ENCODE data around the gene AUTS2. TPM values are rescaled to one million over a fixed set of nuclear protein-coding genes. Genes with fewer than 3 reads are reported as not detected.

The AUTS2 gene
- total RNA-seq, 1 donor from 2014 or later = 71.3 TPM

DNA sequence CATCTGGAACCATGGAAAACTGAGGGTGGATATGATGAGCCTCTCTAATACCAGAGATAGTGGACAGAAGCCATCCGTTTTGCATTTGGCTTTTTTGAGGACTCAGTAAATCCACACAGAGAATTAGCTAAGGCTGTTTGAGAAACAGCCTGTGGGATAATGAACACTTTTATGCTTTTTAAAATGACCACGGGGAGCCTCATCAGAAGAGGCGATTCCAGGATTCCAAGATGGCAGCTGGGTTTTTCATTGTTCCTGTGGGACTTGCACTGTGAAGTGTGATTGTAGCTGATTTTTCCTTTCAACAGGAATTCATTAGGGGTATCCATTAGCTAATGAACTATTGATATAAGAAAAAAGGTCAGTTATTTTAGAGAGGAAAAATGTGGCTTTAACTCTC is 353.2 kb downstream of the AUTS2 start:
- no peak for DNase-seq (ENCODE audit: low spot score in 2 of 2)
- no peak for FAIRE-seq

DNA sequence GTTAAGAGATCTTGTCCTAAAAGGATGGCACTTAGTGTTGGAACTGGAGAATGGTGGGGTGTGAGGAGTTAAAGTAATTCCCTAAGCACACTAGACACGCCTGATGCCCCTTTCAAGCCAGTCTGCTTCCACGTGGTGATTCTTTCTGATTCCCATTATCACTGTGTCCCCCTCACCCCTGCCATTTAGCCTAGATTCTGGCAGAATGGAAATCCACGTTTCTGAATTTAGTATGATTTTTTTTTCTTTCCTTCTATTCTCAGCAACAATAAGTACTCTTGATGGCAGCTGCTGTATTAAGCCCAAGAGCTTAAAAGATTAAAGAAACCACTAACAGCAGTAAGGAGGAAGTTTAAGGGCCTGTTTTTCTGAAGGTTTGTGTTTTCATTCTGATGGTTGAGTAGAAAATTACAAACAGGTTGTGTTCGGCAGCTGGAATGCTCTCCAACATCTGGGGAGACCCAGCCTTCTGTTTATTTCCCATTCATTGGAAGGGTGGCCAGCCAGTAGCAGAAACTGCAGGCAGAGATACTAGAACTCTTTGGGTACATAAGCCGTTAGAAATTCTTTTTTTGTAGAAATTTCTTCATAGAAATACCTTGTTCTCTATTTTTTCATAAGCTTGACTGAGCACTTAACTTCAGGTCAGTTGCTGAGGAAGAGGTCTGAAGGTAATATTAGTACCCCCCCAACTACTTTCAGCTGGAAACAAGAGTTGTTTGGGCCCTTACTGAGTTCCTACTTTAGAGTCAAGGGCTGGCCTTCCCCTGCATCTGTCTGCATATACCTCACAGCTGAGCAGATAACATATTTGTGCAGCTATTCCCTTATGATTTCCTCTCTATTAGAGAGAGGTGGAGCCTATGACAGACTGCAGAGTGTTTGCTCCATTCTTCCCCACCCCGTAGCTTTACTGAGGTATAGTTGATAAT is 355.1 kb downstream of the AUTS2 start:
- no peak for FAIRE-seq
- no peak for DNase-seq (ENCODE audit: low spot score in 2 of 2)

DNA sequence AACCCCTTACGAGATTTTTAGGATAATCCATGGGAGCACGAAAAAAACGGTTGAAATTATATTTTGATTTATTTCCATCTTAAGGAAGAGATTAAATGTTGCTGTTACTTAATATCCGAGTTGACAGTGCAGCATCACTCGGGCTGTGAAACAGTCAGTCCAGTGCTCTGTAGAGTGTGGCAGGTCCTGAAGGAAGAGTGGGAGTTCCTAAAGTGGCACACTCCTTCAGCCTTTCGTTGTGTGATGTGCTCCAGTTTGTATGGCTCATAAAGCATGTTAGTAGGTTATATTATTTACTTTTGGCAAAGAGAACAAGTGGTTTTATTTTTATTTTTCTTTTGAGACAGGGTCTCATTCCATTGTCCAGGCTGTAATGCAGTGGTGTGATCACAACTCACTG is 358.3 kb downstream of the AUTS2 start:
- no peak for DNase-seq (ENCODE audit: low spot score in 2 of 2)
- no peak for FAIRE-seq

DNA sequence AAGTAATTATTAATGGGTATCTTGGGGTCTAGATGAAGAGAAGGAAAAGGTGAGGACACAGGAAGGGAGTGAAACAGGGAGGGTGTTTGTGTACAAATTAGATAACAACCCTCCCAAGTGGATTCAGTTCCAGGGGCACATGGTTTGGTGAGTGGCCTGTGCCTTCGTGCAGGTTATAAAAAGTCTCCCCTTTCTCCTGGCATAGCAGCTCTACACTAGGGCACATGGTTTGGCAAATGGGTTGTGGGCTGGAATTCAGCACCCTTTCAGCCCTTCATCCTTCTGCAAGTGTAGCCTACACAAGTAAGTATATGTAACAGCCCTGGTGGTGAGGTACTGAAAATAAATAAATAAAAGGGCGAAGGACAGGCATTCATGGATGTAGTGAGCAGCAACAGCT is 359.4 kb downstream of the AUTS2 start:
- FAIRE-seq (no peak), DNase-seq (ENCODE audit: low spot score in 2 of 2) (no peak)

DNA sequence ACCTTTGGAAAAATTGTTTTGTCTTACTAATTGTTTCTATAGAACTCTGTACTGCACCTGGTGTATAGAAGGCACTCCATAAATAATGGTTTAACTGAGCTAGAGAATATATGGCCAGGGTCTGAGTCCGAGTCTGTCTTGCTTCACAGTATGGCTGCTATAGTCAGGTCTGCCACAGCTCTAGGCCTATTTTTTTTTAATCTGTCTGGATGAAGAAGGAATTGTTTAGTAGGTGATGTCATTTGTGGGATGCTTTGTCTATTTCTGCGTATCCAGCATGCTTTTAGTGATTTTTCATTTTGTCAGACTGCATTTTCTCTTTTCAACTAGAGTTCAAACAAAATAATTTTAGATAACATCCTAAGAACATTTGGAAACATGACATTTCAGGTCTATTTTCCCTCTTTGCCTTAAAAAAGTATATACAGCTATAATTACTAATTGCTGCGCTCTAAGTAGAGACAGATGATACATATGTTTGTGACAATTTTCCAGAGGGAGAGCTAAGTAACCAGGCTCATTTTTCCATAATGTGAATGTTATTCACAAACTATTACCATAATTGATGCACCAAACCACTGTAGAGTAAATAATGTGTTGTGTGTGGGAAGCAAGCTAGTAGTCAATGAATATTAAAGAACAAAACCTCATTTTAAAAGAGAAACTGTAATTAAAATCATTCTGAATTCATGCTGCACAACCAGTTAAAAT is 361.7 kb downstream of the AUTS2 start:
- no peak for DNase-seq (ENCODE audit: low spot score in 2 of 2)
- FAIRE-seq = no peak

DNA sequence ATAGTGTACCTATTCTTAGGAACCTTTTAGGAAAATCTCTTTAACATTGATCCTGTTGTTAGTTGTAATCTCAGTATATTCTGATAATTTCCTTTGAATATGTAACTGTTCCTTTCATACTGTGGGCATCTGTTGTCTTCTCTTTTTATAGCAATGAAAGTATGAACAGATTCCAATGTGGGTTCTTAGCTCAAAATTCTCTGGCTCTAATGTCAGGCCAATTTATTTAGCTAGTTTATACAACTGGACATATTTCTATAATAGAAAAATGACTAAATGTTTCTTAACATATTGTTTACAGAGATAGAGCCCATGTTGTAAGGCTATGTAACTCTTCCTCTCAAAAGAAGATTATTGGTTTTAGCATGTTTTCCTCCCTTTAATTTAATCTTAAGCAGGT is 363.2 kb downstream of the AUTS2 start:
- DNase-seq (ENCODE audit: low spot score in 2 of 2) = no peak
- no peak for FAIRE-seq

DNA sequence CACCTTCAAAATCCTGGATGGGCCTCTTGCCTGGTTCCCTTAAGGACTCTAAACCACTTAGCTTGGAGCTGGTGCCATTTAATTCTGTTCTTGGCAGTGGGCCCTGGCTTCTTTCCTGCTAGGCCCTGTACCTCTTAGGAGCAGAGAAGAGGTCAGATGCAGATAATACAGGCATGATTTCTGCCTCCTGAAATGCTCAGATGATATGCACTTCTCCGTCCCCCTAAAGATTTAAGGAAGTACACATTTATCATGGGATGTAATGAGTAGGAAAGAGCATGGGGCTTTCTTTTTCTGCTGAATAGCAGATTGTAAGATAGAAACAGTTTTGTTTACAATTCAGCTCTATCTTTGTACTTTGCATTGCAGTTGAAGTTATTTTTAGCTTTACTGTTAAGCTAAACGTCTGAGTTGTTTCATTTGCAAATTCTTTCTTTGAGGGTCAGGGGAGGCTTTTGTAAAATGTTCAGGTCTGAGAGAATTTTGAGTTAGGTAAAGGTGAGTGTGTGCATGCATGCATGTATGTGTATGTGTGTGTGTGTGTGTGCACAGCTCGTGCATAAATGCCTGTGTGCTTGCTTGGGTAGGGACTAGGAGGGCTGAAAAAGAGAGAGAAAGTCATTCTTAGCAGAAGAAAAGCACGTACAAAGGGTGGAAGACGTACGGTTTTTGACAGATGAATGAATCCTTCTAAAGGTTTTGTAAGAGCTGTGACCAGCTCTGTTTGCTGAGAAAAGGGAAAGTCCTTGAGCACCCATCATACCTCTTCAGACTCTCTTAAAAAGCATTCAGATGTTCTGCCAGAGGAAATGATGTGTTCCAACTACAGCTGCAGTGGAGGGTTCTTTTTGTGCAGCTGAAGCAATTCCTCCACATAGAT is 364.2 kb downstream of the AUTS2 start:
- FAIRE-seq = no peak
- DNase-seq (ENCODE audit: low spot score in 2 of 2) = no peak

DNA sequence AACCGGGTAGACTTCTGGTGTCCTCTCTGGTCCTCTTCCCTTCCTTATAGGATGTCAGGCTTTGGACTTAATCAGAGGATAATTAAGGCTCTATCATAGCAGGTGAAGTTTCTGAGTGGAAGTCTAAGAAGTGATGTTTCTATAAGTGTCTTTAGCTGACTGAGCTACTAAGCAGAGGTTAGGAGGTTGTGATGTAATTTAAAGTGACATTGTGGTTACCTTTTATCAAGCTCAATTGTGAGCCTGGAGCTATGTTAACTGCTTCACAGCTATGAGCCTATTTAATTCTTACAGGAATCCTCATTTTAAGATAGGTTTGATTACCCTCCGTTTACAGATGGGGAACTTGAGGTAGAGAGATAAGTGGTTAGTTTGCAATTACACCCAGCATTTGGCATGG is 365.1 kb downstream of the AUTS2 start:
- FAIRE-seq = no peak
- no peak for DNase-seq (ENCODE audit: low spot score in 2 of 2)

DNA sequence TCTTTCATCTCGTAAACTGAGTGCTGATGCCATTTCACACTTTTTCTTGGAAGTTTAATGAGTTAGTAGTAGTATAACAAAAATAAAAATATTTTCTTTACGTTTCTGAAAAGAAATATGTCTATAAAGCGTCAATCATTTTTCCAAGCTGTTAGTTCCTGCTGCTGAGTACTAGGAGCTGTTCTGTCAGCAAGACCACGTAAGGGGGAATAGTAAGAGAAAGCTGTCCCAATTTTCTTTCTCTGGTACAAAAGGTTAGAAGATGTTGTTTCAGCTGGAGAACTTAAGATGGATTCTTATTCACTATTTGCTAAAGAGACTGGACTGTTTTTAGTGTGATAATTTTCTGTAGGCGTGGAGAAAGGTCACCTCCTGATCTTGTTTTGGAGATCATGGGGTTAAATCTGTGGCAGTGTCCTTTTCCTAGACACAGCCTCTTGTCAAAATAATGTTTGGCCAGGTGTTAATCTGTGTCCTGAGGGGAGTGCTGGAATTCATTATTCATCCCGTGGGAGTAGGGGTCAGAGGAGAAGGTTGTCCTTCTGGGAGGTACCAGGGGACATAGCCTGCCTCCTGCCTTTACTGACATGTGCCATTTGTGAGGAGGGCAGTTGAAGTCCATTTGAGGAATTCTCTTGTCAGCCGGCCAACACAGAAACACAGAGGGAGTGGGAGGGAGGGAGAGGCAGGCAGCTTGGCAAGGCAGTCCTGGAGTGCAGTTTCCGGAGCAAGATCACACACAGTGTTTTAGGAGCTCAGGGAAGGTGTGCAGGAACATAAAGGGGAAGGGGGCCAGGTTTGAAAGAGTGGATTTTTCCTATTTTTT is 368.7 kb downstream of the AUTS2 start:
- no peak for FAIRE-seq
- DNase-seq (ENCODE audit: low spot score in 2 of 2) = no peak

DNA sequence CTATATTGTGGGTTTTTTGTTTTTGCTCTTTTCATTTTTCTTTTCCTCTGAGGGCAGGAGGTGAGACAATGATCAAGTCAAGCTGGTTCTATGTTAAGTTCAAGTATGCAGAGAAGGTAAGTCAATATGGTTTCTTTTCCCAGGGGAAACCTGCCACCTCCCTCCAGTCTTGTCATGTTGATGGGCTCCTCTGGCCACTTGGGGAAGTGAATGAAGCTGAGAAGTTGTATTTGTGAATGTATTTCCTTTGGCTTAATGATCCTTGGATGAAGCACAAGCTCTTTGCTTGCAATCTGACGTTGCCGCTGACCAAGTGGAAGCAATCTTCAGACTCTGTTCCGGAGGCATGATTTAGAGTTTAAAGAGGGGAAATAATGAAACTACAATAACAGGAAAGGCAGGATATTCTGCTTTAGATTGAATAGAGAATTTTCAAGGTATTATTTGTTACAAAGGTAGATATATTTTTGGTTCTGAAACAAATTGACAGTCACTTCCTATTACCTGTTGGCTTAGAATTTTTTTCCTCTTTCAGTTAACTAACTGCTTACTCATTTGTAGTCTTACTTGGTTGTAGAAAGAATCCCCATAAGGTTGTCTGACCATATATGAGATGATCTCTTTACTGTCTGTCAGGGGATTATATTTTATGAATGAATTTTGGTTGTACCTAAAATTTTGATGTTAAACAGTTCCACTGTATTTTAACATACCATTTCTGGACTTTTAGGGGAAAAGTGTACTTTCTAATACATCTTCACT is 369.6 kb downstream of the AUTS2 start:
- DNase-seq (ENCODE audit: low spot score in 2 of 2) = no peak
- FAIRE-seq = no peak

DNA sequence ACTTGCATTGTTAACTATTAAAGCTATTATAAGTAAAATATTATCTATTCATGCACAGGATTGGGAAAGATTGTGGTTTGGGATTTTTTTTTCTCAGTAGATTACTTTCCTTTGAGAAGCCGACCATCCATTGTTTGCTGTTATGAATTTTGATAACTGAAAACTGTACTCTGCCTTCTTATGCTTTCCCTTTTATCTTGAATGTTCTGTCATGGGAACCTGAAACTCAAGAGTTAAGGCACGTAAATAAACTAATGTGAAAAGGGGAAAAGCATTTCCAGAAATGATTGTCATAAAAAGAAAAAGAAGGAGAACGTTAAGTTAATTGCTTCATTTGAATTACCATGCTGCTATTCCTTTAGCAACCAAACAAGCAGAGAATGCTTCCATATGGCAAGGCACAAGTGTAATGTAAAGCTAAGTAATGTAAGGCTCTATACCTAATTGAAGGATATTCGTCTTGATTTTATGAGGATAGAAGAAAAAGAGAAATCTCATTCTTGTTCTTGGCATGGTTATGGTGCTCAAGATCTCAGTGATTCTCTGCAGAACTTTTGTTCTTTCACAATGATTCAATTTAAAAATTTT is 370.8 kb downstream of the AUTS2 start:
- FAIRE-seq (no peak), DNase-seq (ENCODE audit: low spot score in 2 of 2) (no peak)

DNA sequence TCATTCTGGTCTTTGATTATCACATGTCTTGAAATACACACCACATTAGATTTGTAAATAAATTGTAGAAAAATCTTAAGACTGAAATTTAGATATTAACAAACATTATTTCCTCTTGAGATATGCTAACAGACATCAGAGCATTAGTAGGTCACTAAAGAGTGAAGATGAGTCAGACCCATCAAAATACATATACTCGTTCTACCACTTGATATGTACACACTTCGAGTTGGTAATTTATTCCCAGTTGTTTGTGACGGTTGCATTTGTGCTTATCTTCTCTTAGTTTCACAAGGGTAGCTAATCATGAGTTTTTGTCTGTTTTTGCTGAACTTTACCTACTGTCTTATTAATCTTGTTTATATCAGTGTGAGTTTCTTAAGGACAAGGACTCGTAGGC is 383.4 kb downstream of the AUTS2 start:
- DNase-seq (ENCODE audit: low spot score in 2 of 2) (no peak), FAIRE-seq (no peak)

DNA sequence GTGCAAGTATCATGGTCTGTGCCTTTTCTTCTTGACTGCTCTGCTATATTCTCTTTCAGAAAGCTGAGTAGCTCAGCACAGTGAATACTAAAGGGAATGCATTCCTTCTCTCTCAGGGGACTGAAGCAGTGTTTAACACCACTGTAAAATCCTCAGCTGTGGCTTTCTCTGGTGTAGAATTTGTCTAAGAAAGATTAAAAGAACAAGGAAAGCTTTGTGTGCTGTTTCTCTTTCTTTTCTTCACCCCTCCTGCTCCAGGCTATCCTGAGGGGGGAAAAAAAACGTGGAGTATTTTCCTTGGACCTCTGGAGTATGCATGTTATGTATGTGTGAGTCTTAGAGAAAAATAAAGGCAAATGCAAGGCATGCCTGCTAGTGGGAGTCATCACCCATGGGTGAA is 383.9 kb downstream of the AUTS2 start:
- FAIRE-seq = no peak
- DNase-seq (ENCODE audit: low spot score in 2 of 2) = no peak

DNA sequence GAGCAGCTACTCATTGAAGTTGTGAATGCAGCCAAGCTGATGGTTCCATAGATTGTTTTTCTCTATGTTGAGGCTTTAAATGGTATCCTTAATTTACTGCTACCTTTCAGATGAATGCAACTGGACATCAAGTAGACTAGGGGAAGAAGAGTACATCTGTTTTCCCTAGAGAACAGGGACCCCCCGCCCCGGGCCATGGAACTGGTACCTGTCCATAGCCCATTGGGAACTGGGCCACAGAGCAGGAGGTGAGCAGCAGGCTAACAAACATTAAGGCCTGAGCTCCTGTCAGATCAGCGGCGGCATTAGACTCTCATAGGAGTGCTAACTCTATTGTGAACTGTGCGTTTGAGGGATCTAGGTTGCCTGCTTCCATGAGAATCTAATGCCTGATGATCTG is 391.3 kb downstream of the AUTS2 start:
- FAIRE-seq (no peak), DNase-seq (ENCODE audit: low spot score in 2 of 2) (no peak)

DNA sequence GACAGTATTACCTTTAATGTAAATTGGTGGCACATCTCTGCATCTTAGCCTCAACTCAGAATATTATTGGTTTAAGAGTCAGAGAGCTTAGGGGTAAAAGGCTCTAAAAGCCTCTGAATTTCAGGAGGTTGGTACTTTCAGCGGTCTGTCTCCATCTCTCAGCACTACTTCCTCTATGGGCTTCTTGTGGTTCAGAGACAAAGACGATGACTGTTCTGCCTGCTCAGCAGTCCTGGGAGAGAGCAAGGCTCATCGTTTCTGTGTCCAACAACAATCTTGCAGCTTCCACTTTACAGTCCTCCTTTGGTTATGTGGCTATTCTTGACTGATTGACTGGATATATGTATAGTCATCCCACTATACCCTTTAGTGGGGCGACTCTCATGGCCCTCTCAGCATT is 394.7 kb downstream of the AUTS2 start:
- FAIRE-seq (no peak), DNase-seq (ENCODE audit: low spot score in 2 of 2) (no peak)

DNA sequence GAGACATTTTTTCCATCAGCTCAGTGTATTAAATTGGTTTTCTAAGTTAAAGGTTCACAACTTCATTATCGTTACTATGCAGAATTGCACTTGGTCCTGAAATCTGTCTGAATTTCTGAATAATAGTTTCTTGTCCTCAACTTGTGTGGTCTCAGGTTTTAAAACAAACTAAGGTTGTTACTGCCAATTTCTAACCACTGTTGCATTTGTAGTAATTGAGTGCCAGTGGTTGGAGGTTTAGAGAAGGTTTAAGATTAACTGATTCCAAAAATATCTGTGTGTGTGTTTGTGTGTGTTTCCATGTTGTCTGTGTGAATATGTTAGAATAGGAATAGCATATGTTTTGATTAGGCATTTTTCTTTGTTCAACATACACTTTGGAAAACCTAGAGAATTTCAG is 395.9 kb downstream of the AUTS2 start:
- DNase-seq (ENCODE audit: low spot score in 2 of 2) (no peak), FAIRE-seq (no peak)

DNA sequence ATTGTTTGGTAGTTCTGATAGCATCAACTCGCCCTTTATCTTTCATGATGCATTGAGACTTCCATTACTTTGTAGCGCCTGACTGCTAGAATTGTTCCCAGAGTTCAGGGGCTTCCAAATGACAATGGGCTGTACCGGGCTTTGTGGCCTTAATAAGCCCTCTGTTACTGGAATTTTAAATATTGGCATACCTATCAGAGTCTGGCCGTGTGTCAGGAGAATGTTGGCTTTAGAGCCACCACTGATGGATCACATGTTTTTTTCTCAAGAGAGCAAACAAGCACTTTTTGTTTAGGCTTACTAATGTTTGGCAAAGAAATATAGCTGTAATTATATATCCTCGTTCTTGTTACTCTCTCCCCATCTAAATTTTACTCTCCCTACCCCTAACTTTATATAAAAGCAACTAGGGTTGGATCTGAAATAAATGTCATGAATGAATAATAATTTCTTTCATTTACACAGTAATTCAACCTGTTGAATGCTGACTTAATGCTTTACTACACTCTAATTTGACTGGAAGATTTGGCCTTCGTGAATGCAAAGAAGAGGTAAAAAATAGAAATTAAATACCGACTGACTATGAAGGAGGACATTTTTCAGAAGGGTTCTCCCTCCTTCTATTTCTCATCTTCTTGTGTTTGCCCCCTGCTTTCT is 396.7 kb downstream of the AUTS2 start:
- DNase-seq (ENCODE audit: low spot score in 2 of 2) = no peak
- no peak for FAIRE-seq

DNA sequence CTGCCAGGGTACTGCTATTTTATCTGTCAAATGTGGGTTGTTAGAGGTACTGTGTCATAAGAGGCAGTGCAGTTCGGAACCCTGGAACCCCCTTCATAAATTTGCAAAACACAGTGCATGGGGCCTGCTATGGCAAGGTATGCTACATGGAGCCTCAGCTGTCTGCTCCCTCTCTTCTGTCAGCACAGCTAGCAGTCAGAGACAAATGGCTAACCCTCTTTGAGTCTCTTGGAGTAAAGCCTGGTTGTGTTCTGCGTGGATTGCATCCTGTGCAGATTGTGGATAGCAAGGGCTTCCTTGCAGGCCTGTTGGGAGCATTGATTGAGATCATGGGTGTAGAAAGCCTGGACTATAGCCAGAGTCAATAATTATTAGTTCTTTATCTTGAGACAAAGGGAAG is 397.8 kb downstream of the AUTS2 start:
- FAIRE-seq = no peak

More for the DNA sequence above, 397.8 kb downstream of the AUTS2 start:
- DNase-seq (ENCODE audit: low spot score in 2 of 2) = no peak
